K562 (cell line): Measurements from ENCODE around the gene ITPR1. TPM values are rescaled to one million over a fixed set of nuclear protein-coding genes. Genes with fewer than 3 reads are reported as not detected.

Experiments used
- C11orf30 ChIP-seq: fragments of 450-650 bp; IDR thresholded peaks from 2 replicates; pipeline ENCODE4 v1.6.1; 2016; ENCODE audit warnings: low read depth, mild to moderate bottlenecking
- ELF2 ChIP-seq: fragments of 250-450 bp; sonication (Bioruptor Pico); IDR thresholded peaks from 2 replicates; pipeline ENCODE4 v1.5.0; 2021; ENCODE audit warnings: mild to moderate bottlenecking
- FOSL1 ChIP-seq: fragments of 200-800 bp; sonication (Bioruptor generic); conservative IDR thresholded peaks from 2 replicates; pipeline ENCODE4 v1.6.1; 2016; ENCODE audit warnings: missing genetic modification characterization, missing compliant biosample characterization
- JUND ChIP-seq, 2 experiments: IDR thresholded peaks; 2 replicates in 1 of 2; 3 replicates in 1 of 2; pipeline ENCODE4 v1.6.1; 2011; ENCODE audit warnings: borderline replicate concordance in 2 of 2, low read depth in 2 of 2, low read length in 2 of 2, improper control_type of control experiment in 1 of 2, missing biosample characterization in 1 of 2, missing genetic modification characterization in 1 of 2, missing genetic modification reagents in 1 of 2
- MAFG ChIP-seq: fragments of 450-650 bp; conservative IDR thresholded peaks from 2 replicates; pipeline ENCODE4 v1.6.1; 2016; ENCODE audit warnings: missing genetic modification characterization, missing compliant biosample characterization
- MAZ ChIP-seq, 2 experiments: fragments of 450-650 bp in 1 of 2; sonication (generic) in 1 of 2; formaldehyde crosslinking; IDR thresholded peaks in 1 of 2; conservative IDR thresholded peaks in 1 of 2; 2 replicates each; pipeline versions ENCODE4 v1.4.0 to v1.5.0; 2020; ENCODE audit warnings: mild to moderate bottlenecking in 1 of 2, missing genetic modification reagents in 1 of 2
- NFRKB ChIP-seq: fragments of 450-650 bp; IDR thresholded peaks from 2 replicates; pipeline ENCODE4 v1.6.1; 2016; ENCODE audit warnings: low read depth
- RAD21 ChIP-seq, 2 experiments: fragments of 250-450 bp in 1 of 2; fragments of 450-650 bp in 1 of 2; sonication (Bioruptor Pico) in 1 of 2; formaldehyde crosslinking in 1 of 2; IDR thresholded peaks in 1 of 2; conservative IDR thresholded peaks in 1 of 2; 2 replicates each; pipeline versions ENCODE4 v1.4.0 to v1.8.0; 2020 to 2022; ENCODE audit warnings: mild to moderate bottlenecking in 2 of 2, moderate library complexity in 1 of 2
- RFX1 ChIP-seq: fragments of 450-650 bp; IDR thresholded peaks from 2 replicates; pipeline ENCODE4 v1.6.1; 2016; ENCODE audit warnings: mild to moderate bottlenecking, moderate library complexity
- SAP30 ChIP-seq: fragments of 200-600 bp; sonication (generic); IDR thresholded peaks from 2 replicates; pipeline ENCODE4 v1.6.1; 2012; ENCODE audit warnings: borderline replicate concordance, low read depth, mild to moderate bottlenecking, moderate library complexity, low read length, control low read depth, inconsistent platforms; ENCODE audit not compliant: insufficient read depth, poor library complexity, severe bottlenecking
- SMC3 ChIP-seq: conservative IDR thresholded peaks from 2 replicates; pipeline ENCODE4 v1.6.1; 2011; ENCODE audit warnings: low read depth, low read length, improper control_type of control experiment; ENCODE audit not compliant: insufficient read depth
- SRSF9 ChIP-seq: fragments of 200-400 bp; formaldehyde crosslinking; IDR thresholded peaks from 2 replicates; pipeline ENCODE4 v1.6.1; 2017; ENCODE audit warnings: low read depth, low read length, borderline replicate concordance
- ZNF134 ChIP-seq: fragments of 250-450 bp; sonication (Bioruptor Pico); conservative IDR thresholded peaks from 2 replicates; pipeline ENCODE4 v1.4.0; 2020
- ZNF316 ChIP-seq: fragments of 450-650 bp; IDR thresholded peaks from 2 replicates; pipeline ENCODE4 v1.6.1; 2016
- ZNF444 ChIP-seq: fragments of 250-450 bp; sonication (Bioruptor Pico); IDR thresholded peaks from 2 replicates; pipeline ENCODE4 v1.4.0; 2020; ENCODE audit warnings: mild to moderate bottlenecking, moderate library complexity
- polyA plus RNA-seq, 8 experiments: library from polyadenylated mRNA; depleted of rRNA in 4 of 8; stranded (reverse) in 5 of 8; unstranded in 3 of 8; fragments of >200 nt; fragmentation: Nextera tagmentation in 2 of 8; fragmentation: Illumina TruSeq in 1 of 8; extraction: Ambion mirVana in 2 of 8; extraction: Trizol in 1 of 8; gene quantifications; 2 replicates each; pipeline versions ENCODE4 v1.2.1 to v1.2.3, GENCODE V29; 2011 to 2014; ENCODE audit warnings: inconsistent platforms in 1 of 8, missing spikeins in 1 of 8
- total RNA-seq, 7 experiments: library from RNA; depleted of rRNA in 6 of 7; stranded (reverse); fragments of >200 nt in 6 of 7; fragmentation: Illumina TruSeq in 2 of 7; extraction: Trizol in 2 of 7; gene quantifications; 2 replicates each; pipeline versions ENCODE4 v1.2.1 to v1.2.3, GENCODE V29; 2011 to 2021; ENCODE audit warnings: low replicate concordance in 1 of 7
- TF ChIP-seq, protein P1 (sequence below), 3 experiments: IDR thresholded peaks in 2 of 3; conservative IDR thresholded peaks in 1 of 3; 2 replicates each; pipeline ENCODE4 v1.5.1; 2011 to 2012; ENCODE audit warnings: low read length in 3 of 3, mild to moderate bottlenecking in 3 of 3, control low read depth in 2 of 3, improper control_type of control experiment in 1 of 3, inconsistent platforms in 1 of 3, low read depth in 1 of 3, mixed read lengths in 1 of 3, moderate library complexity in 1 of 3; ENCODE audit not compliant: insufficient read depth in 2 of 3
- TF ChIP-seq, protein P2 (sequence below): fragments of 450-650 bp; formaldehyde crosslinking; IDR thresholded peaks from 2 replicates; pipeline ENCODE4 v1.4.0; 2020; ENCODE audit warnings: mild to moderate bottlenecking, moderate library complexity

The ITPR1 gene
- total and polyA plus RNA-seq, 9 of the 15 experiments (the other 6 are each of a cell fraction or from before 2014, with no cell fraction given), result 22.4 to 40.0 (median 27.4) TPM

DNA sequence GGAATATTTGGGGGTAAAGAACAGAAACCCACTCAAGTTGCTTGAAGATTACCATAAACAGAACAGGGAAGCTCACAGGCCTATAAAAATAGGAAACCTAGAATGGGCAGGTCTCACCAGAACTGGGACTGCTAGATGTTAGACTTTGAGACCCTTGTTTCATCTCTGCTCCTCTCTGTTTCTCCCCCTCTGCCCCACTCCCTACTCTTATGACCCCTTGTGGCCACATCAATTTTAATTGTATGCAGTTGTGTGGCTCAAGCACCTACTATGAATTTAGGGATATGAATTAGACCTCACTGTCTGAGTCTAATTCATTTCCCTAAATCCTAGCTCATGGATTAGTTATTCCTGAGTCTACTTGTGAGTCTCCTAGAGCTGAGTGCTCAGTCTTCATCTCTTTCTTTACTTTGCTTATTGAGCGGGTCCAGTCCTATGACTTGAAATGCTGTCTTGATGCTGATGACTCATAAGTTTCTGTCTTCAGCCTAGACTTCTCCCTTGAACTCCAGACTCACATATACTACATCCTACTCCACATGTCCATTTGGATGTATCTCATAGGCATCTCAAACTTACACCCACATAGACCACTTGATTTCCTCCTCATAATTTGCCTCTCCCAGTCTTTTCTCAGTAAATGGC, 78.7 kb downstream of the ITPR1 start (continued):
- TF ChIP-seq, protein P1, sequence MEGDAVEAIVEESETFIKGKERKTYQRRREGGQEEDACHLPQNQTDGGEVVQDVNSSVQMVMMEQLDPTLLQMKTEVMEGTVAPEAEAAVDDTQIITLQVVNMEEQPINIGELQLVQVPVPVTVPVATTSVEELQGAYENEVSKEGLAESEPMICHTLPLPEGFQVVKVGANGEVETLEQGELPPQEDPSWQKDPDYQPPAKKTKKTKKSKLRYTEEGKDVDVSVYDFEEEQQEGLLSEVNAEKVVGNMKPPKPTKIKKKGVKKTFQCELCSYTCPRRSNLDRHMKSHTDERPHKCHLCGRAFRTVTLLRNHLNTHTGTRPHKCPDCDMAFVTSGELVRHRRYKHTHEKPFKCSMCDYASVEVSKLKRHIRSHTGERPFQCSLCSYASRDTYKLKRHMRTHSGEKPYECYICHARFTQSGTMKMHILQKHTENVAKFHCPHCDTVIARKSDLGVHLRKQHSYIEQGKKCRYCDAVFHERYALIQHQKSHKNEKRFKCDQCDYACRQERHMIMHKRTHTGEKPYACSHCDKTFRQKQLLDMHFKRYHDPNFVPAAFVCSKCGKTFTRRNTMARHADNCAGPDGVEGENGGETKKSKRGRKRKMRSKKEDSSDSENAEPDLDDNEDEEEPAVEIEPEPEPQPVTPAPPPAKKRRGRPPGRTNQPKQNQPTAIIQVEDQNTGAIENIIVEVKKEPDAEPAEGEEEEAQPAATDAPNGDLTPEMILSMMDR (IDR thresholded peaks at IDR 0.05 in 2 of 3, conservative IDR thresholded peaks at IDR 0.05 in 1 of 3; ENCODE audit: insufficient read depth in 2 of 3, low read depth in 1 of 3, low read length in 3 of 3), result peak; percentile 56 to 62 (median 57); a peak in 5 of 6 replicates
- TF ChIP-seq MAFG (tag) (0 out of 2 replicates have a peak, but pooled peaks have one; percentile 11), RAD21 (CRISPR knock-in tag; conservative IDR thresholded peaks at IDR 0.05 in 1 of 2, IDR thresholded peaks at IDR 0.05 in 1 of 2) (peak; percentile 51 to 83; a peak in 3 of 4 replicates), RFX1 (no peak), JUND (IDR thresholded peaks at IDR 0.05; ENCODE audit: borderline replicate concordance, low read depth, low read length) (peak; percentile 63; the same call in 1 of the 2 replicates), JUND (tag; IDR thresholded peaks at IDR 0.05; ENCODE audit: borderline replicate concordance, low read depth, low read length) (peak; percentile 80; the same call in 2 of the 3 replicates), NFRKB (no peak), MAZ (CRISPR knock-in tag; conservative IDR thresholded peaks at IDR 0.05 in 1 of 2, IDR thresholded peaks at IDR 0.05 in 1 of 2) (peak in 1 of 2 experiments; percentile 59; a peak in 1 of 4 replicates), ZNF316 (0 out of 2 replicates have a peak, but pooled peaks have one; percentile 39), SMC3 (peak; percentile 51; the same call in 1 of the 2 replicates), C11orf30 (0 out of 2 replicates have a peak, but pooled peaks have one; percentile 20), SAP30 (no peak), ZNF444 (CRISPR knock-in tag) (no peak), ELF2 (CRISPR knock-in tag) (no peak), SRSF9 (no peak), ZNF134 (CRISPR knock-in tag) (no peak), FOSL1 (tag) (peak; percentile 62)
- TF ChIP-seq, protein P2, sequence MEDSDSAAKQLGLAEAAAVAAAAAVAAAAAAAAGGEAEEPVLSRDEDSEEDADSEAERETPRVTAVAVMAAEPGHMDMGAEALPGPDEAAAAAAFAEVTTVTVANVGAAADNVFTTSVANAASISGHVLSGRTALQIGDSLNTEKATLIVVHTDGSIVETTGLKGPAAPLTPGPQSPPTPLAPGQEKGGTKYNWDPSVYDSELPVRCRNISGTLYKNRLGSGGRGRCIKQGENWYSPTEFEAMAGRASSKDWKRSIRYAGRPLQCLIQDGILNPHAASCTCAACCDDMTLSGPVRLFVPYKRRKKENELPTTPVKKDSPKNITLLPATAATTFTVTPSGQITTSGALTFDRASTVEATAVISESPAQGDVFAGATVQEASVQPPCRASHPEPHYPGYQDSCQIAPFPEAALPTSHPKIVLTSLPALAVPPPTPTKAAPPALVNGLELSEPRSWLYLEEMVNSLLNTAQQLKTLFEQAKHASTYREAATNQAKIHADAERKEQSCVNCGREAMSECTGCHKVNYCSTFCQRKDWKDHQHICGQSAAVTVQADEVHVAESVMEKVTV (CRISPR knock-in tag), result 0 out of 2 replicates have a peak, but pooled peaks have one; percentile 19
